Mesothelial cell of epicardium (in vitro differentiated cells): ENCODE measurements around the gene NUMA1. TPM values are rescaled to one million over a fixed set of nuclear protein-coding genes. Genes with fewer than 3 reads are reported as not detected.

Source experiments
- DNase-seq, 2 experiments: peaks; one replicate each; pipeline ENCODE4 v3.0.0; 2021; ENCODE audit warnings: low spot score in 2 of 2; ENCODE audit not compliant: unreplicated experiment in 2 of 2
- H3K27ac Mint-ChIP-seq: 2 replicates; pipeline ENCODE4 v1.8.0; 2021; ENCODE audit warnings: mixed read lengths
- H3K27me3 Mint-ChIP-seq: 2 replicates; pipeline ENCODE4 v1.8.0; 2021; ENCODE audit warnings: low read depth, mixed read lengths
- H3K36me3 Mint-ChIP-seq: 2 replicates; pipeline ENCODE4 v1.8.0; 2021; ENCODE audit warnings: mixed read lengths
- H3K4me1 Mint-ChIP-seq: 2 replicates; pipeline ENCODE4 v1.8.0; 2021; ENCODE audit warnings: mixed read lengths
- H3K4me3 Mint-ChIP-seq: 2 replicates; pipeline ENCODE4 v1.8.0; 2021; ENCODE audit warnings: mild to moderate bottlenecking, moderate library complexity, mixed read lengths
- H3K9me3 Mint-ChIP-seq: 2 replicates; pipeline ENCODE4 v1.8.0; 2021; ENCODE audit warnings: mixed read lengths
- total RNA-seq: library from RNA; stranded (reverse); gene quantifications from 3 replicates; pipeline ENCODE4 v1.2.1, GENCODE V29; 2021
- TF ChIP-seq, protein P1 (sequence below): fragments of 200-600 bp; sonication (generic); IDR thresholded peaks from one replicate; pipeline ENCODE4 v1.5.0; 2021; ENCODE audit warnings: antibody characterized with exemption; ENCODE audit not compliant: unreplicated experiment

NUMA1 gene
- total RNA-seq, 1 donor from 2014 or later, result 334 TPM

- Mint-ChIP-seq H3K9me3 (no peaks in the 10 kb centered on the region), H3K4me3 (no peak overlapping the region), H3K27me3 (no peaks in the 10 kb centered on the region), H3K27ac (no peak overlapping the region), H3K36me3 (peaks cover 43% of the 10 kb centered on the region), H3K4me1 (no peaks in the 10 kb centered on the region)
- TF ChIP-seq, protein P1, sequence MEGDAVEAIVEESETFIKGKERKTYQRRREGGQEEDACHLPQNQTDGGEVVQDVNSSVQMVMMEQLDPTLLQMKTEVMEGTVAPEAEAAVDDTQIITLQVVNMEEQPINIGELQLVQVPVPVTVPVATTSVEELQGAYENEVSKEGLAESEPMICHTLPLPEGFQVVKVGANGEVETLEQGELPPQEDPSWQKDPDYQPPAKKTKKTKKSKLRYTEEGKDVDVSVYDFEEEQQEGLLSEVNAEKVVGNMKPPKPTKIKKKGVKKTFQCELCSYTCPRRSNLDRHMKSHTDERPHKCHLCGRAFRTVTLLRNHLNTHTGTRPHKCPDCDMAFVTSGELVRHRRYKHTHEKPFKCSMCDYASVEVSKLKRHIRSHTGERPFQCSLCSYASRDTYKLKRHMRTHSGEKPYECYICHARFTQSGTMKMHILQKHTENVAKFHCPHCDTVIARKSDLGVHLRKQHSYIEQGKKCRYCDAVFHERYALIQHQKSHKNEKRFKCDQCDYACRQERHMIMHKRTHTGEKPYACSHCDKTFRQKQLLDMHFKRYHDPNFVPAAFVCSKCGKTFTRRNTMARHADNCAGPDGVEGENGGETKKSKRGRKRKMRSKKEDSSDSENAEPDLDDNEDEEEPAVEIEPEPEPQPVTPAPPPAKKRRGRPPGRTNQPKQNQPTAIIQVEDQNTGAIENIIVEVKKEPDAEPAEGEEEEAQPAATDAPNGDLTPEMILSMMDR, result no peak
- no peak for DNase-seq
Observed at GRCh38 chr11:72012897-72013721, 67.2 kb downstream of the NUMA1 start.

DNA sequence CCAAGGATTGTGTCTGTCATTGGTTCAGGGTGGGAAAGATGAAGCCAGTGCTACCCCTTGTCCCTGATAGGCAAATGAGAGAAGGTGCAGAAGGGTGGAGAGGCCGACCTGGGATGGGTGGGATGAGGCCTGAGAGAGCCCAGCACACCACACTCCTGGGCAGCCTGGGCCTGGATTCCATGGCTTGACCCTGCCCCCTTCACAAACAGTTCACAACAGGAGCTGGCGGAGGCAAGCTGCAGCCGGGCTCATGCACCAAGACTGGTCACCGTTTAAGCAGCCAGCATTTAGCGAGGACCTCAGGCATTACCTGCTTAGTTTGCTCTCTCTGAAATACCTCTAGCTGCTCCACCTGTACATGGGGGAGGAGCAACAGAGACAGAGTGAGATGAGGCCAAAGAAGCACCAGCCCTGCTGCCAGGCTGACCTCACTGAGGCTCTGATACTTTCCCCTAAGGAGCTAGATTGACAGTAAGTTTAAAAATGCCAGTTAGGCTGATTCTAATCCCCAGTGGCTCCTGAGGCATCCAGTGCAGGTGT, 68.2 kb downstream of the NUMA1 start:
- no peak overlapping the region for H3K4me3 Mint-ChIP-seq
- H3K27me3 Mint-ChIP-seq, result no peaks in the 10 kb centered on the region
- H3K9me3 Mint-ChIP-seq, result no peaks in the 10 kb centered on the region
- peak overlapping the region; percentile 47 for H3K27ac Mint-ChIP-seq
- H3K4me1 Mint-ChIP-seq, result no peaks in the 10 kb centered on the region
- TF ChIP-seq, protein P1, result no peak
- no peak for DNase-seq
- H3K36me3 Mint-ChIP-seq, result peaks cover 42% of the 10 kb centered on the region

DNA sequence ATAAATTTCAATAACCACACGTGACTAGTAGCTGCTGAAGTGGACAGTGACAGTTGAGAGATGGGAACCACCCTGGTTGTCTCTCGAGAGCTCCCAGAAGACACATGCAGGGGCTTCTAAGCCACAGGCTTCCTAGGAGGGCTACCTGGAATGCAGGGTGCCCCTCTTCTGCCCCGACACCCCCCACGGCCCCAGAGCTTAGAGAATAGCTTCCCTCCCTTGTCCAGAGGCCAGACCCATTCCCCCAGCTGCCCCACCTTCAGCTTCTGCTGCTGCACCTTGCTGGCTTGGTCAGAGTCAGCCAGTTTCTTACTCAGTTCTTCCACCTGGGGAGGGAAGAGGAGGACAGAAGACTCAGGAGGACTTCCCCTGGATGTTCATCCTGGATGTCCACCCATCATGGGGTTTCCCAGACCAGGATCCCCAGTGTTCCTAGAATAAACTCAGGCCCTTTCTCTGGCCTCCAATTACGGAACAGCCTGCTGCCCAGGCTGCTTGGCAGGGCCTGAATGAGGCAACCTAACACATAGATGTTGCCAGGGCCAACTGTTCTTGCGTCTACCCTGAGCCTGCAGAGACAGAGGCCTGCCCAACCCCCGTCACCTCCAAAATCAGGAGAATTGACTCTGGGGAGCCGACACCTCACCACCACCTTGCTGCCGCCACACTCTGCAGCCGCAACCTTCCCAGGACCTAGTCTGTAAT, 69.7 kb downstream of the NUMA1 start:
- H3K27me3 Mint-ChIP-seq, result no peaks in the 10 kb centered on the region
- no peak overlapping the region for H3K4me3 Mint-ChIP-seq
- H3K27ac Mint-ChIP-seq, result no peak overlapping the region
- TF ChIP-seq, protein P1, result no peak
- H3K4me1 Mint-ChIP-seq, result no peaks in the 10 kb centered on the region
- no peak for DNase-seq
- no peaks in the 10 kb centered on the region for H3K9me3 Mint-ChIP-seq
- peaks cover 36% of the 10 kb centered on the region for H3K36me3 Mint-ChIP-seq

GRCh38 chr11:72009156-72009555, 71.2 kb downstream of the NUMA1 start:
- H3K9me3 Mint-ChIP-seq, result no peaks in the 10 kb centered on the region
- H3K27me3 Mint-ChIP-seq, result no peaks in the 10 kb centered on the region
- no peak for DNase-seq
- H3K4me3 Mint-ChIP-seq, result no peak overlapping the region
- H3K4me1 Mint-ChIP-seq, result no peaks in the 10 kb centered on the region
- H3K36me3 Mint-ChIP-seq, result peaks cover 25% of the 10 kb centered on the region
- H3K27ac Mint-ChIP-seq, result no peak overlapping the region
- TF ChIP-seq, protein P1, result no peak

GRCh38 chr11:72008728-72009127, 71.6 kb downstream of the NUMA1 start:
- peaks cover 24% of the 10 kb centered on the region for H3K36me3 Mint-ChIP-seq
- H3K4me3 Mint-ChIP-seq, result no peak overlapping the region
- H3K4me1 Mint-ChIP-seq, result no peaks in the 10 kb centered on the region
- H3K27ac Mint-ChIP-seq, result peak overlapping the region; percentile 43
- DNase-seq, result no peak
- no peaks in the 10 kb centered on the region for H3K9me3 Mint-ChIP-seq
- H3K27me3 Mint-ChIP-seq, result no peaks in the 10 kb centered on the region
- TF ChIP-seq, protein P1, result no peak
